BLaER1 treated with 17β-estradiol and CSF1 and Interleukin-3, amounts not matched to agents 10 nM and 100 nM (cell line): Measurements from ENCODE around the gene TIMM29.

Source experiments
- H3K27ac ChIP-seq, 11 experiments: shearing (Covaris generic); formaldehyde crosslinking; 2 replicates each; pipeline ENCODE4 v1.8.1; 2022
- H3K27me3 ChIP-seq, 11 experiments: shearing (Covaris generic); formaldehyde crosslinking; 2 replicates each; pipeline ENCODE4 v1.8.1; 2022
- H3K36me3 ChIP-seq, 11 experiments: shearing (Covaris generic); formaldehyde crosslinking; 2 replicates each; pipeline ENCODE4 v1.8.1; 2022
- H3K4me1 ChIP-seq, 10 experiments: shearing (Covaris generic); formaldehyde crosslinking; 2 replicates each; pipeline ENCODE4 v1.8.1; 2022
- H3K4me2 ChIP-seq, 11 experiments: shearing (Covaris generic); formaldehyde crosslinking; 2 replicates each; pipeline ENCODE4 v1.8.1; 2022
- H3K4me3 ChIP-seq, 10 experiments: shearing (Covaris generic); formaldehyde crosslinking; 2 replicates each; pipeline ENCODE4 v1.8.1; 2022
- H3K9ac ChIP-seq, 11 experiments: shearing (Covaris generic); formaldehyde crosslinking; 2 replicates each; pipeline ENCODE4 v1.8.1; 2022
- H3K9me3 ChIP-seq, 11 experiments: shearing (Covaris generic); formaldehyde crosslinking; replicated peaks in 1 of 11; 2 replicates each; pipeline ENCODE4 v1.8.1; 2022
- H4K20me1 ChIP-seq, 11 experiments: shearing (Covaris generic); formaldehyde crosslinking; 2 replicates each; pipeline ENCODE4 v1.8.1; 2022
- Cebpa-rat ChIP-seq, 11 experiments: shearing (Covaris generic); IDR thresholded peaks; 2 replicates each; pipeline ENCODE4 v1.8.1; 2022

The TIMM29 gene

GRCh38 chr19:10918359-10918758, 10.3 kb upstream of the TIMM29 start:
- peaks cover 0 to 84% (median 40%) of the 10 kb centered on the region in 11 experiments; a peak in 17 of 22 replicates for H4K20me1 ChIP-seq
- H3K36me3 ChIP-seq = peaks cover 76 to 98% (median 95%) of the 10 kb centered on the region in 11 experiments
- H3K9ac ChIP-seq = no peak overlapping the region

GRCh38 chr19:10919352-10920287, 9.0 kb upstream of the TIMM29 start:
- Histone ChIP-seq H3K36me3 (peaks cover 82 to 98% (median 95%) of the 10 kb centered on the region in 11 experiments), H4K20me1 (peaks cover 0 to 87% (median 45%) of the 10 kb centered on the region in 11 experiments; a peak in 18 of 22 replicates), H3K4me3 (no peak overlapping the region), H3K9me3 (no peaks in the 10 kb centered on the region), H3K9ac (no peak overlapping the region), H3K27me3 (no peaks in the 10 kb centered on the region), H3K4me2 (no peak overlapping the region), H3K27ac (no peak overlapping the region), H3K4me1 (no peaks in the 10 kb centered on the region)
- no peak for TF ChIP-seq Cebpa-rat (IDR thresholded peaks at IDR 0.05)

More at GRCh38 chr19:10918359-10918758, 10.3 kb upstream of the TIMM29 start:
- no peak for TF ChIP-seq Cebpa-rat (IDR thresholded peaks at IDR 0.05)
- no peak overlapping the region for H3K4me3 ChIP-seq
- H3K4me2 ChIP-seq = no peak overlapping the region
- no peaks in the 10 kb centered on the region for H3K4me1 ChIP-seq
- H3K27ac ChIP-seq = no peak overlapping the region
- H3K27me3 ChIP-seq = no peaks in the 10 kb centered on the region
- H3K9me3 ChIP-seq = no peaks in the 10 kb centered on the region

- Histone ChIP-seq H3K9me3 (no peaks in the 10 kb centered on the region), H3K4me2 (no peak overlapping the region), H3K27me3 (no peaks in the 10 kb centered on the region), H4K20me1 (peaks cover 0 to 87% (median 42%) of the 10 kb centered on the region in 11 experiments; a peak in 18 of 22 replicates), H3K4me1 (no peaks in the 10 kb centered on the region), H3K4me3 (no peak overlapping the region), H3K27ac (no peak overlapping the region), H3K36me3 (peaks cover 79 to 98% (median 93%) of the 10 kb centered on the region in 11 experiments), H3K9ac (no peak overlapping the region)
- TF ChIP-seq Cebpa-rat (IDR thresholded peaks at IDR 0.05) = no peak
These were observed 8.3 kb upstream of the TIMM29 start for GRCh38 chr19:10920288-10920655.

- TF ChIP-seq Cebpa-rat (IDR thresholded peaks at IDR 0.05) = no peak
- Histone ChIP-seq H3K4me1 (no peaks in the 10 kb centered on the region), H3K9me3 (no peaks in the 10 kb centered on the region), H3K27ac (no peak overlapping the region), H3K36me3 (peaks cover 74 to 98% (median 92%) of the 10 kb centered on the region in 11 experiments), H3K4me3 (no peak overlapping the region), H3K4me2 (no peak overlapping the region), H4K20me1 (peaks cover 0 to 85% (median 36%) of the 10 kb centered on the region in 11 experiments; a peak in 16 of 22 replicates), H3K9ac (no peak overlapping the region), H3K27me3 (no peaks in the 10 kb centered on the region)
These were observed 7.8 kb upstream of the TIMM29 start for GRCh38 chr19:10920781-10921180.

GRCh38 chr19:10921199-10921909, 7.3 kb upstream of the TIMM29 start:
- no peaks in the 10 kb centered on the region for H3K27me3 ChIP-seq
- no peak for TF ChIP-seq Cebpa-rat (IDR thresholded peaks at IDR 0.05)
- no peak overlapping the region for H3K27ac ChIP-seq
- no peak overlapping the region for H3K4me2 ChIP-seq
- H3K4me3 ChIP-seq = no peak overlapping the region
- peaks cover 69 to 94% (median 86%) of the 10 kb centered on the region in 11 experiments for H3K36me3 ChIP-seq
- peaks cover 0 to 79% (median 31%) of the 10 kb centered on the region in 11 experiments; a peak in 16 of 22 replicates for H4K20me1 ChIP-seq
- H3K4me1 ChIP-seq = no peaks in the 10 kb centered on the region
- peak overlapping the region in 1 of 11 experiments; percentile 26; a peak in 1 of 22 replicates for H3K9ac ChIP-seq
- H3K9me3 ChIP-seq = no peaks in the 10 kb centered on the region

GRCh38 chr19:10921910-10922637, 6.5 kb upstream of the TIMM29 start:
- no peak overlapping the region for H3K9ac ChIP-seq
- no peak overlapping the region for H3K27ac ChIP-seq
- peaks cover 0 to 76% (median 29%) of the 10 kb centered on the region in 11 experiments; a peak in 16 of 22 replicates for H4K20me1 ChIP-seq
- H3K36me3 ChIP-seq = peaks cover 64 to 86% (median 80%) of the 10 kb centered on the region in 11 experiments
- H3K27me3 ChIP-seq = no peaks in the 10 kb centered on the region
- H3K4me3 ChIP-seq = no peak overlapping the region
- H3K4me1 ChIP-seq = peaks cover under 1 to 3% (median 2%) of the 10 kb centered on the region in 10 experiments; a peak in 18 of 20 replicates
- no peak for TF ChIP-seq Cebpa-rat (IDR thresholded peaks at IDR 0.05)
- H3K9me3 ChIP-seq = no peaks in the 10 kb centered on the region
- no peak overlapping the region for H3K4me2 ChIP-seq

GRCh38 chr19:10922638-10923014, 6.0 kb upstream of the TIMM29 start:
- Histone ChIP-seq H3K9ac (0 out of 22 replicates have a peak overlapping the region, but pooled peaks of 1 of the 11 experiments have one; percentile 7), H3K9me3 (no peaks in the 10 kb centered on the region), H3K27ac (no peak overlapping the region), H3K4me2 (no peak overlapping the region), H3K27me3 (no peaks in the 10 kb centered on the region), H4K20me1 (peaks cover 0 to 75% (median 29%) of the 10 kb centered on the region in 11 experiments; a peak in 16 of 22 replicates), H3K4me3 (no peak overlapping the region), H3K4me1 (peaks cover 6 to 8% (median 7%) of the 10 kb centered on the region in 10 experiments), H3K36me3 (peaks cover 64 to 82% (median 76%) of the 10 kb centered on the region in 11 experiments)
- no peak for TF ChIP-seq Cebpa-rat (IDR thresholded peaks at IDR 0.05)

- Histone ChIP-seq H3K9ac (0 out of 22 replicates have a peak overlapping the region, but pooled peaks of 1 of the 11 experiments have one; percentile 7), H3K36me3 (peaks cover 56 to 73% (median 67%) of the 10 kb centered on the region in 11 experiments)
These were observed 5.1 kb upstream of the TIMM29 start for GRCh38 chr19:10923260-10924112.

More at GRCh38 chr19:10923260-10924112, 5.1 kb upstream of the TIMM29 start:
- TF ChIP-seq Cebpa-rat (IDR thresholded peaks at IDR 0.05) = no peak
- no peaks in the 10 kb centered on the region for H3K27me3 ChIP-seq
- no peak overlapping the region for H3K27ac ChIP-seq
- H4K20me1 ChIP-seq = peaks cover 0 to 67% (median 26%) of the 10 kb centered on the region in 11 experiments; a peak in 16 of 22 replicates
- H3K9me3 ChIP-seq = no peaks in the 10 kb centered on the region
- no peak overlapping the region for H3K4me3 ChIP-seq
- peaks cover 10 to 12% (median 11%) of the 10 kb centered on the region in 10 experiments for H3K4me1 ChIP-seq
- no peak overlapping the region for H3K4me2 ChIP-seq
